ENCODE data around the gene NAXE. TPM values are rescaled to one million over a fixed set of nuclear protein-coding genes. Genes with fewer than 3 reads are reported as not detected.

Gene NAXE
- polyA plus RNA-seq, 4 donors = 64.8 to 105 (median 94.3) TPM

Other genes starting within 250 kb of the NAXE start
- gene RHBG, start 222.6 kb upstream of the NAXE start, polyA plus RNA-seq = 10 to 100 TPM in 1 of 4 donors, 1 to 10 TPM in 2, under 1 TPM in 1; 0.27 to 55.2 (median 2.7) TPM
- 10 to 100 TPM in 2 of 4 donors, 1 to 10 TPM in 2; 5.8 to 23.7 (median 13.0) TPM for gene MEF2D, start 91.0 kb upstream of the NAXE start, polyA plus RNA-seq
- 10 to 100 TPM in 2 of 4 donors, under 1 TPM in 2; 0.54 to 13.8 (median 7.3) TPM for gene IQGAP3, start 19.2 kb upstream of the NAXE start, polyA plus RNA-seq
- under 1 TPM in 2 of 4 donors, not detected in 2; 0.18 to 0.19 TPM for gene TTC24, start 12.1 kb upstream of the NAXE start, polyA plus RNA-seq
- gene GPATCH4, start 9.7 kb downstream of the NAXE start, polyA plus RNA-seq = 10 to 100 TPM in 3 of 4 donors, 1 to 10 TPM in 1; 8.9 to 31.0 (median 16.8) TPM
- gene HAPLN2, start 27.6 kb downstream of the NAXE start, polyA plus RNA-seq = 10 to 100 TPM in 2 of 4 donors, under 1 TPM in 2; 0.22 to 25.9 (median 6.7) TPM
- 1 to 10 TPM in 1 of 4 donors, under 1 TPM in 1, not detected in 2; 0.36 to 1.9 TPM for gene BCAN, start 50.3 kb downstream of the NAXE start, polyA plus RNA-seq
- gene NES, start 85.6 kb downstream of the NAXE start, polyA plus RNA-seq = 10 to 100 TPM in 2 of 4 donors, 1 to 10 TPM in 1, under 1 TPM in 1; 0.22 to 17.9 (median 6.4) TPM
- 1 to 10 TPM in 2 of 4 donors, under 1 TPM in 2; 0.81 to 3.1 (median 1.4) TPM for gene CRABP2, start 113.8 kb downstream of the NAXE start, polyA plus RNA-seq
- gene METTL25B, start 136.7 kb downstream of the NAXE start, polyA plus RNA-seq = 10 to 100 TPM; 27.8 to 79.8 (median 49.4) TPM
- gene ISG20L2, start 137.0 kb downstream of the NAXE start, polyA plus RNA-seq = 10 to 100 TPM; 12.5 to 34.5 (median 14.9) TPM
- 100 to 1,000 TPM in 1 of 4 donors, 10 to 100 TPM in 3; 57.7 to 102 (median 58.6) TPM for gene MRPL24, start 149.3 kb downstream of the NAXE start, polyA plus RNA-seq
- 100 to 1,000 TPM; 244 to 308 (median 277) TPM for gene HDGF, start 159.9 kb downstream of the NAXE start, polyA plus RNA-seq
- 10 to 100 TPM; 45.2 to 56.7 (median 52.8) TPM for gene PRCC, start 175.8 kb downstream of the NAXE start, polyA plus RNA-seq
- gene SH2D2A, start 225.1 kb downstream of the NAXE start, polyA plus RNA-seq = 1 to 10 TPM in 3 of 4 donors, under 1 TPM in 1; 0.89 to 3.7 (median 2.4) TPM